GM12875 (cell line): ENCODE data around the gene EIF3A.

ENCODE experiments used
- H3K4me3 ChIP-seq: one replicate; pipeline ENCODE4 v1.5.1; 2011; ENCODE audit warnings: low read depth, low read length, control low read depth
- CTCF ChIP-seq: IDR thresholded peaks from 2 replicates; pipeline ENCODE4 v1.5.1; 2011; ENCODE audit warnings: low read depth, mild to moderate bottlenecking, control low read depth, inconsistent platforms, low read length, moderate library complexity, borderline replicate concordance; ENCODE audit not compliant: insufficient read depth

Gene EIF3A

GRCh38 chr10:119080521-119081259, at the start of gene EIF3A:
TSS of gene EIF3A (minus strand) at chr10:119080817. CDS start at chr10:119080676, 141 bp downstream.
- TF ChIP-seq CTCF: no peak
- H3K4me3 ChIP-seq: peak within 1 kb of the TSS; percentile 100

- no peak overlapping the region for H3K4me3 ChIP-seq
- TF ChIP-seq CTCF: no peak
These were observed 49.1 kb upstream of the EIF3A start for GRCh38 chr10:119129721-119130120.

GRCh38 chr10:119125942-119126341, 45.3 kb upstream of the EIF3A start:
- no peak overlapping the region for H3K4me3 ChIP-seq
- TF ChIP-seq CTCF: no peak

- H3K4me3 ChIP-seq: no peak overlapping the region
- no peak for TF ChIP-seq CTCF
These were observed 40.3 kb upstream of the EIF3A start for GRCh38 chr10:119120875-119121274.

GRCh38 chr10:119120413-119120867, 39.8 kb upstream of the EIF3A start:
- no peak overlapping the region for H3K4me3 ChIP-seq
- TF ChIP-seq CTCF: no peak

- H3K4me3 ChIP-seq: no peak overlapping the region
- TF ChIP-seq CTCF: no peak
These were observed 38.8 kb upstream of the EIF3A start for GRCh38 chr10:119119400-119119799.

GRCh38 chr10:119118231-119118630, 37.6 kb upstream of the EIF3A start:
- no peak overlapping the region for H3K4me3 ChIP-seq
- no peak for TF ChIP-seq CTCF
